T47D (cell line): ENCODE data around the gene CD58.

Source experiments
- DNase-seq, 2 experiments: peaks; one replicate each; pipeline versions ENCODE4 v3.0.0 to v3.0.0-alpha.2; 2011 to 2012; ENCODE audit warnings: low read depth in 1 of 2, low spot score in 1 of 2
- JUND ChIP-seq: IDR thresholded peaks from 2 replicates; pipeline ENCODE4 v1.6.1; 2012; ENCODE audit warnings: low read depth
- in situ Hi-C: cut with HindIII; loops from 2 replicates; pipeline ENCODE4 v1.10.0; 2016; ENCODE audit warnings: low sequenced_read_pairs, low pct_unique_long_range_greater_than_20kb

CD58 gene

GRCh38 chr1:116533429-116533820, 37.4 kb downstream of the CD58 start:
- no peak for TF ChIP-seq JUND
- in situ Hi-C loops, result no loop called here
- DNase-seq, result no peak

GRCh38 chr1:116532671-116533428, 38.0 kb downstream of the CD58 start:
- TF ChIP-seq JUND, result no peak
- DNase-seq, result no peak
- in situ Hi-C loops, result no loop called here

- TF ChIP-seq JUND, result no peak
- in situ Hi-C loops, result no loop called here
- DNase-seq, result no peak
These were observed 38.9 kb downstream of the CD58 start for GRCh38 chr1:116531917-116532316.

GRCh38 chr1:116529681-116530080, 41.1 kb downstream of the CD58 start:
- in situ Hi-C loops, result no loop called here
- TF ChIP-seq JUND, result no peak
- DNase-seq, result no peak

GRCh38 chr1:116529199-116529631, 41.6 kb downstream of the CD58 start:
- TF ChIP-seq JUND, result no peak
- in situ Hi-C loops, result no loop called here
- DNase-seq, result no peak

DNA sequence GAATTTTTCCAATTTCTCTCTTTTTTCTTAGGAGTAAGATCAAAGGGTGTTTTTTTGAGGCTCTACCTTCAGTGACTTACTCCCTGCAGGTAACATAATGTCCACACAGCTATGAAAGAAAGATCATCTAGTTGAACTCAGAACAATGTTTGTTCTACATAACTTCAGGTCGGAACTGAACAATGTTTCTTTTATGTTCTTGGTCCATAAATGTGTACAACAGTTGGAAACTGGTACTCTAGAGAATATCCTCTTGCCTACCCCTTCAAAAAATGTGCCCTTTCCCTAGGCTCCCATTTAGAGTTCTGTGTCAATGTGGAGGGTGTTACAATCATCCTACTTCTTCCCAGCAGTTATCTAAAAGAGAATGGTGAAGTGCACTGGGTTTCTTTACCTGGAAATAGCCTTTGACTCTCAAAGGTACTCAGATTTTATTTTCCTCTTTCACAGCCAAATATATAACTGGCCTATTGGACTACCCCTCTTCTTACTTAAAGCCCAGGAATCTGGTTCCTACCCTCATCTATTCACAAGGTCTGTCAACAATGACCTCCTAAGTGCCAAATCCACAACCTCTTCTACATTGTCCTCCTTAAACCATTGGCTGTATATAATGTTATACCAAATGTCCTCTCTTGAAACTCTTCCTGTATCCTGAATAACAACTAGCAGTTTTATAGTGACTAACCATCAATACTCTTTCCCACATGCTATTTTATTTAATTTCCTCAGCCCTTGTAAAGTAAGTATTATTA, 42.3 kb downstream of the CD58 start:
- no peak for DNase-seq
- no peak for TF ChIP-seq JUND
- in situ Hi-C loops, result no loop called here

- TF ChIP-seq JUND, result no peak
- no peak for DNase-seq
- in situ Hi-C loops, result no loop called here
These were observed 45.4 kb downstream of the CD58 start for GRCh38 chr1:116525440-116525839.

- in situ Hi-C loops, result no loop called here
- no peak for DNase-seq
- no peak for TF ChIP-seq JUND
These were observed 49.6 kb downstream of the CD58 start for GRCh38 chr1:116521186-116521585.

GRCh38 chr1:116518400-116518799, 52.4 kb downstream of the CD58 start:
- DNase-seq, result no peak
- no peak for TF ChIP-seq JUND
- in situ Hi-C loops, result no loop called here

GRCh38 chr1:116516631-116517030, 54.2 kb downstream of the CD58 start:
- in situ Hi-C loops, result no loop called here
- DNase-seq, result no peak
- no peak for TF ChIP-seq JUND

- in situ Hi-C loops, result no loop called here
- no peak for DNase-seq
These were observed 55.1 kb downstream of the CD58 start for GRCh38 chr1:116515702-116516101.

GRCh38 chr1:116514708-116515525, 55.9 kb downstream of the CD58 start:
- TF ChIP-seq JUND, result no peak
- DNase-seq, result no peak
- in situ Hi-C loops, result no loop called here

More at GRCh38 chr1:116515702-116516101, 55.1 kb downstream of the CD58 start:
- TF ChIP-seq JUND, result no peak
